GM19023 (cell line): ENCODE data around the gene EIF4G3.
"Not testable (repeated sequence)": the region's sequence is repeated elsewhere in the genome, so short reads cannot be mapped to it uniquely, and the experiment has no call there.

Source experiments
- ATAC-seq: cut with Tn5 transposase; IDR thresholded peaks from one replicate; pipeline ENCODE4 v1.9.1; 2021; ENCODE audit warnings: mild to moderate bottlenecking, moderate library complexity; ENCODE audit not compliant: unreplicated experiment

The EIF4G3 gene, protein sequence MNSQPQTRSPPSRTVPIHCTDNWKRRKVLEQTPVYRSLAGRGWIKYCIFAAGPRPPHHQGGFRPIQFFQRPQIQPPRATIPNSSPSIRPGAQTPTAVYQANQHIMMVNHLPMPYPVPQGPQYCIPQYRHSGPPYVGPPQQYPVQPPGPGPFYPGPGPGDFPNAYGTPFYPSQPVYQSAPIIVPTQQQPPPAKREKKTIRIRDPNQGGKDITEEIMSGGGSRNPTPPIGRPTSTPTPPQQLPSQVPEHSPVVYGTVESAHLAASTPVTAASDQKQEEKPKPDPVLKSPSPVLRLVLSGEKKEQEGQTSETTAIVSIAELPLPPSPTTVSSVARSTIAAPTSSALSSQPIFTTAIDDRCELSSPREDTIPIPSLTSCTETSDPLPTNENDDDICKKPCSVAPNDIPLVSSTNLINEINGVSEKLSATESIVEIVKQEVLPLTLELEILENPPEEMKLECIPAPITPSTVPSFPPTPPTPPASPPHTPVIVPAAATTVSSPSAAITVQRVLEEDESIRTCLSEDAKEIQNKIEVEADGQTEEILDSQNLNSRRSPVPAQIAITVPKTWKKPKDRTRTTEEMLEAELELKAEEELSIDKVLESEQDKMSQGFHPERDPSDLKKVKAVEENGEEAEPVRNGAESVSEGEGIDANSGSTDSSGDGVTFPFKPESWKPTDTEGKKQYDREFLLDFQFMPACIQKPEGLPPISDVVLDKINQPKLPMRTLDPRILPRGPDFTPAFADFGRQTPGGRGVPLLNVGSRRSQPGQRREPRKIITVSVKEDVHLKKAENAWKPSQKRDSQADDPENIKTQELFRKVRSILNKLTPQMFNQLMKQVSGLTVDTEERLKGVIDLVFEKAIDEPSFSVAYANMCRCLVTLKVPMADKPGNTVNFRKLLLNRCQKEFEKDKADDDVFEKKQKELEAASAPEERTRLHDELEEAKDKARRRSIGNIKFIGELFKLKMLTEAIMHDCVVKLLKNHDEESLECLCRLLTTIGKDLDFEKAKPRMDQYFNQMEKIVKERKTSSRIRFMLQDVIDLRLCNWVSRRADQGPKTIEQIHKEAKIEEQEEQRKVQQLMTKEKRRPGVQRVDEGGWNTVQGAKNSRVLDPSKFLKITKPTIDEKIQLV (N-terminal part only)

DNA sequence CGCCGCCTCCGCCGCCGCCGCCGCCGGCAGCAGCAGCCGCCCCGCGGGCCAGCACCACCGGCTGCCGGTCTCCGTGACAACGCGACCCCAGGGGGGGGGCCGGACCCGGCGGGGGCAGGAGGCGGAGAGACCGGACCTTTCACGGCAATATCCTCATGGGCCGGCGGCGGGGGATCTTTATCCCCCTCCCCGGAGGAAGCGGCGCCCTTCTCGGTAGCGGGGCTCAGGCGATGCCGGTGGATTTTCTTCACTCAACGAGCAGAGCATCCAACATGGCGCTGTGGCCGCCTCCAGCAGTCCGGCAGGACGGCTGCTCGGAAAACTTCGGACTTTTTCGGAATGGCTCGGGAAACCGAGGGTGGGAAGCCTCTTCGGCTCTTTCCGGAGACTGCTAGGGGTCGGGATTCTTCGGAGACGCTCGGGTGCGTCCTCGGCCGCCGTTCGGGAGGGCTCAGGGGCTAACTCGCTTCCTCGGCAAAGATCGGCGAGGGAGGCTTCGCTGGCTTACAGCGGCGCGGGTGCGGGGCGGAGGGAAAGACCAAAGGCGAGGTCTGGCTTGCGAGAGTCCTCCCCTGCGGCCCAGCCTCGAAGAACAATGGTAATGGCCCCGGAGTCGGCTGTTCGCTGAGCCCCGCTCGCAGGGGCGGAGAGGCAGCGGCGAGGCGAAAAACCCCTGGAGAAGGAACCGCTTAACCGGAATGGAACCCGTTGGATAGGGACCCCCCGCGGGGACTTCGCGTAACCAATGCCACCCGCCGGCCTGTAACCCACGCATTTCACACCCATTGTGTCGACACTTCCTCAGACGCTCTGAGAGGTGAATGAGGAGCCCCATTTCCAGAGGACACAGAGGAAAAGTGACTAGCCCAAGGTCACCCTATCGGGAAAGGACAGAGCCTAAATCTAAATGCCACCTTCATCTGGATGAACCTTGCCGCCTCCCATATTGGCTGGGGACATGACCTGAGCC lies at the start of gene EIF4G3:
EIF4G3 (minus strand) TSS at position 312 of the 970 bp plus-strand sequence. CDS start 174,155 bp downstream, outside the sequence.
- ATAC-seq, result peak; percentile 87

DNA sequence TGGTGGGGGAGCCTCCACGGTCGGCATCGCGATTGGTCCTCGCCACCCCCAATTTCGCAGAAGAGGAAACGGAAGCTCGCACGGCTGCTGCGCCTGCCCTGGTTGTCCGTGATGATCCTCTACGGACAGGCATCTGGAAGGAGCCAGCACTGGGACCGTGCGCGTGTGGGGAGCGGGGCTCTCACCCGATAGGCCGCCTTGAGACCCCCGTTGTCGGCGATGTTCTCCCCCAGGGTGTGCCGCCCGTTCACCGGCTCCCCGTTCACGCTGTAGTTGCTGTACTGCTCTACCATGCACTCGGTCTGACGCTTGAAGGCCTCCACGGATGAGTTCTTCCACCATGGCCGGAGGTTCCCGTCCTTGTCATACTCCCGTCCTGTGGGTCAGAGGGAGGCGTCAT lies 48.4 kb upstream of the EIF4G3 start:
- no peak for ATAC-seq

DNA sequence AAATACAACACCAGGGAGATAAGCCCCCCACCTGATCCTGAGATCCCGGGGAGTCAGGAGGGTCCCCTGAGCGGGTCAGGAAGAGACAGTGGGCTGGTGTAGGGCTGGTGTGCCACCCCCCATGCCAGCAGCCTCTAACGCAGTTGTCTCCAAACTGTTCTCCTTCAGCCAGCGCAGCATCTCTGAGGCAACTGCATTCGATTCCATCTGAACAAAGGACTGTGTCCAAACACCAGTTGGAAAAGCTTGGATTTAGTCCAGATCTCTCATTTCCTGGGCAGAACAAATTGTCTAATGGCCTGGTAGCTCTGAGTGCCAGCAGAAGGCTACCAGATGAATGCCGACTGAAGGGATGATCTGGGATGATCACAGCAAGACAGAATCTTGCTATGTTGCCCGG lies 44.1 kb upstream of the EIF4G3 start:
- no peak for ATAC-seq

DNA sequence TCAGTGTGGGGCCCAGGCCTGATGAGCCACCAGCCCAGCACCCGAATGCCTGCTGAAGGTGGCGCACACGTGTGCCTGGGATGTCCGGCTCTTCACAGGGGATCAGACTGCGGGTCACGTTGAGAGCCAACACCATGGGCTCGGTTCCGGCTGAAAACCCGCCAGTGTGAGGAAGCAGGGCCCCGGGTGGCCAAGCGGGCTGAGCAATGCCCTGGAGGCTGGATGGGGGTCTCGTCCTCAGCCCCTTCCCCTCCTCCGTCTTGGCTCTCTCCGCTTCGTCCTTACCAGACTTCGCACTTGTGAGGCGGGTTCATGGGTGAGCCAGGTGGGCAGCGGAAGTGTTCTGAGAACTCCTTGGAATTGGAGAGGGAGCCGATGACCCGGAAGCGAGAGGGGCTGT lies 43.0 kb upstream of the EIF4G3 start:
- no peak for ATAC-seq

DNA sequence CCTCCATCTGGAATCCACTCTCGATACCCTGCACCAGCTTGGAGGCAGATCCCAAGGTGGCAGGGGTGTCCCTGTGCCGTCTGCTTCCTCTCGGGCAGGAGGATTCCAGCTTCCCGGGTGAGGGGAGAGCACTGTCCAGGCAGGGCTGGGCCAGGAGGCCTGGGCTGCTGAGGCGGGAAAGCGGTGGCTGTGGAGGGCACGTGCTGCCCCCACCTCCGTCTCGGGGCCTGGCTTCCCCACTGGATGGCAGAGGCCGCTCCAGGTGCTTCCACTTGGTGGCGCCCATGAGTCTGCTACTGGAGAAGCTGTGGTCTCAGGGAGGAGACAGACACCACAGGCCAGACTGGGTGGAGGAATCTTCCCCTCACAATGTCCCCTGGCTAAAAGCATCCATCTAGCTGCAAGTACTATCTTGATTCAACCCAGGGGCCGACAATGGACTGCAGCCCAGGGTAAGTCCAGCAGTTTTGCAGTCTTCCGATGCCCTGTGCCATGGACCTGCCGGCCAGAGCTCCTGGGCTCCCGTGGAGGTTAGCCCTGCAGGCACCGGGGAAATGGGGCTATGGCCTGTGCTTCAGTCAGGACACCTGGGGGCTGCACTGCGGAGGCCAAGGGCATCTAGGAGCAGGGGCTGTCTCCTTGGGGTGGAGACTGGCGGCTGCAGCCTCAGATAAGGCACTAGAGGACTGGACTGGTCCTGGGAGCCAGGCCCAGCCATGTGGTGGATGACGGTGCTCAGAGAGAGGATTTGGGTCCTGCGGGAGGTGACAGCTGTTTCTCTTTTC lies 41.3 kb upstream of the EIF4G3 start:
- ATAC-seq, result no peak

DNA sequence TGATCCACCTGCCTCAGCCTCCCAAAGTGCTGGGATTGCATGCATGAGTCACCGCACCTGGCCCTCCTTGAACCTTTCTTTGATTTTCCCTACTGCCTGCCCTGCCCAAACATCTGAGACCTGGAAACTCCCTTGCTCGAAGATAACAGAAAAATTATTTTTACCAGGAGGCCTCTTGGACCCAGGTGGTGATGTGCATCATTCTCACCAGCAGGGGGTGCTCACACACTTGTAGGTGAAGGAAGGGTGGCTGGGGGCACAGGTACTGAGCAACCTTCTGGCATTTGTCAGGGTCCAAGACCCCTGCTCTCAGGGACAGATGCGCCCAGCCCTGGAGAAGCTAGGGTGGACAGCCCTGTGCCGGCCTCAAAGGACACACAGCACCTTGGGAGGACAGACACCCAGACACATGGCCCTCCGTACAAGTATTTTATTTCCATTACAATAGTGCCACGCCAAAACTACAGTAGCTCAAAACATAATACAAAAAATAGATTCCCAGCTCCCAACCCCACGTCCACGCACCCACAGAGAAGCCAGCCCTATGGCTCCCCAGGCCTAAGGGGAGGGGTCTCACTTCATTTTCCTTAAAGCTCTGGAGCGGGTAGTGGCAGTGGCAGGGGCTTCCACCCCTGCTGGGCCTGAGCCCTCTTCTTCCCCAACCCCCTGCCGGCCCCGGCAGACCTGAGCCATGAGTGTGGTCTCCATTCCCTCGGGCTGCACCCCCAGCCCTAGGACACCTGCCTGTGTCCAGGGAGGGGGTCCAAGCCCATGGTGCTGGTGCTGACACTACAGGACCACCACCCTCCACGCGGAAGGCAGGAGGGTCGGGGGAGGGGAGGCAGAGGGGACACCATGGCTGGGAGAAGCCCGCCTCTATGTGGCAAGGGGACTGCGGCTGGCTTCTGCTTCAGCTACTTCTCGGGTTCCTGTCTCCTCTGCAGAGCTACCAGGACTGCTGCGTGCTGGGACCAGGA lies 40.4 kb upstream of the EIF4G3 start:
- no peak for ATAC-seq

DNA sequence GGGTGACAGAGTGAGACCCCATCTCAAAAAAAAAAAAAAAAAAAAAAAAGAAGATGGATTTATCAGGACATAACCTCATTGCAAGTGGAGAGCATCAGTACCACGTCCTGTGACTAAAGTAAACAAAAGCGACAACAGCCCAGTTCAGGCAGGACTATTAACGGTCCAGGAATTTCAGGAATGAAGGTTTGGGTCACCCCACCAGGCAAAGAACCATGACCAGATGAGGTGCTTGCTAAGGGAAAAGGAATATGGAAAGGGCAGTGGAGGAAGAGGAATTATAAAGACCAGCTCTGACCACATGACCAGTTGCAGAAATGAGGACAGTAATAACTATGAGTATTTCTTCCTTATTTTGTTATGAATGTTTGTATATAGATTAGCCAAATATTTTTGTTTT lies 35.4 kb upstream of the EIF4G3 start:
- no peak for ATAC-seq

DNA sequence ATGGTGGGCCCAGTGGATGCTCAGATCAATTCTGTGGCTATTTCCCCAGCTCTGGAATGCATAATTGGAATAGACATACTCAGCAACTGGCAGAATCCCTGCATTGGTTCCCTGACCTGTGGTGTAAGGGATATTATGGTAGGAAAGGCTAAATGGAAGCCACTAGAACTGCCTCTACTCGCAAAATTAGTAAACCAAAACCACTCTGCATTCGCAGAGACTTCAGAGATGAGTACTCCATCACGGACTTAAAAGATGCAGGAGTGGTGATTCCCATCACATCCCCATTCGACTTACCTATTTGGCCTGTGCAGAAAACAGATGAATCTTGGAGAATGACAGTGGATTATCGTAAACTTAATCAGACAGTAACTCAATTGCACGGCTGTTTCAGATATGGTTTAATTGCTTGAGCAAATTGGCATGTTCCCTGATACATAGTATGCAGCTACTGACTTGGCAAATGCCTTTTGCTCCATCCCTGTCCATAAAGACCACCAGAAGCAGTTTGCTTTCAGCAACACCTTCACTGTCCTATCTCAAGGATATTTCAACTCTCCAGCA lies 31.5 kb upstream of the EIF4G3 start:
- ATAC-seq, result not testable (repeated sequence)

DNA sequence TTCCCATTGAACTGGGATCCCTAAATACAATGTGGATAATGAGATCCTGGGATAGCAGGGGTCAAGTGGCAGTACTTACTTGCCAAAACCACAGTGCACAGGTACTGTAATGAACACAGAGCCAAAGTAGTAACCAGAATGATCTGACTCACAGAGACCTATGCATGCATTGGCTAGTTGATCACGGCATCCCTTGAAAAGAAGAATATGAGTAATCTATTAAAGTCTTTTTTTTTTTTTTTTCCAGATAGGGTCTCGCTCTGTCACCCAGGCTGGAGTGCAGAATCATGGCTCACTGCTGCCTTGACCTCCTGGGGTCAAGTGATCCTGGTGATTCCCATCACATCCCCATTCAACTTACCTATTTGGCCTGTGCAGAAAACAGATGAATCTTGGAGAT lies 29.4 kb upstream of the EIF4G3 start:
- no peak for ATAC-seq

DNA sequence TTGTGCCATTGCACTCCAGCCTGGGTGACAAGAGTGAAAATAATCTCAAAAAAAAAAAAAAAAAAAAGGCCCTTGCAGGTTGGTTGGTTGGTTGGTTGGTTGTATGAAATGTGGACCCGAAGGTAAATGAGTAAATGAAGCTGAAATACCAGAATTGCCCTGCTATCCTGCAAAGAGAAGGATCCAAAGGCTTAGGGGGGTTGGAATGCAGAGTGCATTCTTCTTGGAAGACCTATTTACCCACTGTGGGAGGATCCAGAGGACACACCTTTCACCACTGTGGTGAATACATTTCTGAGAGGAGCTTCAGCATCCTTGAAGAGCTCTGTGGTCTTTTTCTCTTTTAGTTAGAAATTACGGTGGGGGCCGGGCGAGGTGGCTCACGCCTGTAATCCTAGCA lies 28.7 kb upstream of the EIF4G3 start:
- ATAC-seq, result no peak

DNA sequence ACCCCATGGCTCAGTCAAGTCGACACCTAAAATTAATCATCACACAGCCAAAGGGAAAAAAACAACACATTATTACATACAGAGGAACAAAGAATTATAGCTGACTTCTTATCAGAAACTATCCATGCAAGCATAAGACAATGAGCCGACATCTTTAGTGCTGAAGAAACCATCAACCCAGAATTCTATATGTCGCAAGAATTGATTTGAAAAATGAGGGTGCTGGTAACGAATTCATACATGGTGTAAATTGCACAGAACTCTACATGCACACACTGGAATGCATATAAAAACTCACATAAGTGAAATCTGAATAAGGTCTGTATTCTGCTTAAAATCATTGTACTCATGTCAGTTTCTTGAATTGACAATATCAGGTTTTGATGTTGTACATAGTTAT lies 25.0 kb upstream of the EIF4G3 start:
- ATAC-seq, result no peak

DNA sequence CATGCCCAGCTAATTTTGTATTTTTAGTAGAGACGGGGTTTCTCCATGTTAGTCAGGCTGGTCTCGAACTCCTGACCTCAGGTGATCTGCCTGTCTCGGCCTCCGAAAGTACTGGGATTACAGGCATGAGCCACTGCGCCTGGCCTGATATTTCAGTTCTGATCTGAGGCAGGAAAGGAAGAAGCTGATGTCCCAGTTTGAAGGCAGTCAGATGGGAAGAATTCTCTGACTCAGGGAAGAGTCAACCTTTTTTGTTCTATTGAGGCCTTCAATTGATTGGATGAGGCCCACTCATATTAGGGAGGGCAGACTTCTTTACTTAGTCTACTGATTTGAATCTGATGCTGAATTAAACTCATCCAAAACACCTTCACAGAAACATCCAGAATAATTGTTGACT lies 24.5 kb upstream of the EIF4G3 start:
- ATAC-seq, result not testable (repeated sequence)

DNA sequence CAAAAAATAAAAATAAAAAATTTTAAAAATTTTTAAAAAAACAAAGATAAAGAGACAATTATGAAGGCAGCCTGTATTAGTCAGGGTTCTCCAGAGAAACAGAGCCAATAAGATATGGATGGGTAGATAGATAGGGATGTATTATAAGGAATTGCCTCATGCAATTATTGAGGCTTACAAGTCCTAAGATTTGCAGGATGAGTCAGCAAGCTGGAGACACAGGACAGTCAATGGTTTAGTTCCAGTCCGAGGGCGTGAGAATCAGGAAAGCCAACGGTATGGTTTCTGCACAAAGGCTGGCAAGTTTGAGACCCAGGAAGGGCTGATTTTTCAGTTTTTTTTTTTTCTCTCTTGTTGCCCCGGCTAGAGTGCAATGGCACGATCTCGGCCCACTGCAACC lies 24.1 kb upstream of the EIF4G3 start:
- no peak for ATAC-seq

DNA sequence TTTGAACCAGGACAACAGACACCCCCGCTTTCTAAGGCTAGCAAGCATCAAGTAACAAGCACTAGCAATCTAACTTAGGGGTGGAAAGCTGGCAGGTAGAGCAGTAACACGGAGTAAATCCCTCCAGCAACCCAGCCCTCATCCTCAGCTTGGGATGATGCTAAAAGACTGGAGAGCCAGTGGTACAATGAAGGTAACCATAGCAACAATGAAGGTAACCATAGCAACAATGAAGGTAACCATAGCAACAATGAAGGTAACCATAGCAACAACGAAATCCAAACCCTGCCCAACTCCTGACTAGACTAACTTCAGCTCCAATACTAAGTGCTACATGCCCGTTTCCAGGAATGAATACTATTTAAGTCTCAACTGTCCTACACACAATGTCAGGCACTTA lies 22.2 kb upstream of the EIF4G3 start:
- no peak for ATAC-seq

DNA sequence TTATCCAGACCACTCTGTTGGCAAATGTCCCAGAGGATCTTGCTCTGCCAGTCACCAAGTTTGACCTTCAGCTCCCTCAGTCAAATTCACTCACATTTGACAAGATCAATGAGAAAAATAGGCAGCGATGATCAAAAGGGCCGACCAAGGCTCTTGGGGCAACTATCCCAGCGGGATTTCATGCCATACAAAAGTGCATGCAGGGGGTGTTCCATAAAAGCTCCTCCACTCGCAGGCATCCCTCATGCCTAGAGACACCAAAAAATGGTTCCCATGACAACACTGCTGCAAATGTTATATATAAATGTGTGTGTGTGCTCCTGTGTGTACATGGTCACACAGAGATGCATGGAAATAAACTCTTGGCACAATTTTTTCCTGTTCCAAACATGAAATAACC lies 16.2 kb upstream of the EIF4G3 start:
- no peak for ATAC-seq

DNA sequence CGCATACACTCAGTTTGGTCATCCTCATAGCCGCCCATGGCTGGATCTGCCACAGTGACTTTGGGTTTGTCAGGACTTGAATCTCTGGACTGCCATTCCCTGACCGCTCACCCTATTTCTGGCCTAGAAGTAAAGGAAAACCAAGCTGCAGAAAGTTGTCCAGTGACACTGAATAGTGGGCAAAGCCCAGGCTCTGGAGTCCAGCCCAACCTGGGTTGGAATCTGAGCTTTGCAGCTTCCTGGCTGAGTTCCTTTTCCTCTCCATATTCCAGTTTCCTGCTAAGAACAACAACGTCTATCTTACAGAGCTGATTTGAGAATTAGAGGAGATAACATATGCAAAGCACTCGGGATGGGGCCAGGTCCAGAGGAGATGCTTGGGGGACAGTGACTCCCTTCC lies 15.6 kb upstream of the EIF4G3 start:
- no peak for ATAC-seq

DNA sequence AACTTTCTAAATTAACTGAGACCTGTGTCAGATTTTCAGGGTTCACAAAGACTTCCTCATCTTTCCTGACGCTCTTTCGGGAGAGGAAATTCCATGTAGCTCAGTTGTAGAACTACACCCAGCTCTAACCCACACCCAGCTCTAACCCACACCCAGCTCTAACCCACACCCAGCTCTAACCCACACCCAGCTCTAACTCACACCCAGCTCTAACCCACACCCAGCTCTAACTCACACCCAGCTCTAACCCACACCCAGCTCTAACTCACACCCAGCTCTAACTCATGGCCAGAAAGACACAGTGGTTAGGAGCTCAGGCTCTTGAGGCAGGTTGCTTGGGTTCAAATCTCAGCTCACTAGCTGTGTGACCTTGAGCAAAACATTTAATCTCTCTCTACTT lies 14.1 kb upstream of the EIF4G3 start:
- ATAC-seq, result not testable (repeated sequence)

DNA sequence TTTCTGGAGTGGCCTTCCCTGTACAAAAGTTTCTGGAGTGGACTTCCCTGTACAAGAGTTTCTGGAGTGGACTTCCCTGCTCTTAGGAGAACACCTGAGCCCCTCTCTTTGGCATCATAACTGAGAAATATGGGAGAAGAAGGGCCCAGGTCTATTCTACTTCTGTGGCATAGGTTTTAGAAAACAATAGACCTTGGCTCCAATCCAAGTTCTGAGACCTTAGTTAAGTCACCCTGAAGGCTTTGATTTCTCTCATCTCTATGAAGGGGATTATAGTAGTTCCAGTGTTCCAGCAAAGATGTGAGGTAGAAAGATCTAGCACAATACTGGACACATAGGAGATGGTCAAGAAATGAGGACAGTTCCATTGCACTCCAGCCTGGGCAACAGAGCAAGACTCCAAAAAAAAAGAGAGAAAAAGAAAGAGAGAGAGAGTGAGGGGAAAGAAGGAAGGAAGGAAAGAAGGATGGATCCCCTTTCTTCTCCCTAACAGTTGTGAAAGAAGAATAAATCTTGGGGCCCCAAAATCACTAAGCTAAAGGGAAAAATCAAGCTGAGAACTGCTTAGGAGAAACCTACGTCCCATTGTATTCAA lies 13.3 kb upstream of the EIF4G3 start:
- no peak for ATAC-seq
